ENCODE measurements around the gene LAPTM5. TPM values are rescaled to one million over a fixed set of nuclear protein-coding genes. Genes with fewer than 3 reads are reported as not detected.
"Not testable (repeated sequence)": the region's sequence is repeated elsewhere in the genome, so short reads cannot be mapped to it uniquely, and the experiment has no call there.

Gene LAPTM5
- total RNA-seq, 4 donors from 2014 or later, result 2.3 to 14.8 (median 10.1) TPM

DNA sequence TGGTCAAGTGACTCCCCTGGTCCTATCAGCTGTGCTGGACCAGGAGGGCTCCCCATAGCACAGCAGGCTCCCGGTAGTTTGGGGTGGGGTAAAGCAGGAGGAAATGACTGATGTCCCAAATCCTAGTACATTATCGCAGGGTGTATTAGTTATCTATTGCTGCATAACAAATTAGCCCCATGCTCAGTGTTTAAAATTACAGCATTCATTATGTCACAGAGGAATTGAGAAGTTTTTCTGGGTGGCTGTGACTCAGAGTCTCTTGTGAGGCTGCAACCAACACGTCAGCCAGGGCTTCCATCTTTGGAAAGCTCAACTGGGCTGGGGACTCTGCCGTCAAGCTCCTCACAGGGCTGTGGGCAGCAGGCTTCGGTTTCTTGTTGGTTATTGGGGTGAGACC is 34.3 kb upstream of the LAPTM5 start:
- TF ChIP-seq, protein P1, sequence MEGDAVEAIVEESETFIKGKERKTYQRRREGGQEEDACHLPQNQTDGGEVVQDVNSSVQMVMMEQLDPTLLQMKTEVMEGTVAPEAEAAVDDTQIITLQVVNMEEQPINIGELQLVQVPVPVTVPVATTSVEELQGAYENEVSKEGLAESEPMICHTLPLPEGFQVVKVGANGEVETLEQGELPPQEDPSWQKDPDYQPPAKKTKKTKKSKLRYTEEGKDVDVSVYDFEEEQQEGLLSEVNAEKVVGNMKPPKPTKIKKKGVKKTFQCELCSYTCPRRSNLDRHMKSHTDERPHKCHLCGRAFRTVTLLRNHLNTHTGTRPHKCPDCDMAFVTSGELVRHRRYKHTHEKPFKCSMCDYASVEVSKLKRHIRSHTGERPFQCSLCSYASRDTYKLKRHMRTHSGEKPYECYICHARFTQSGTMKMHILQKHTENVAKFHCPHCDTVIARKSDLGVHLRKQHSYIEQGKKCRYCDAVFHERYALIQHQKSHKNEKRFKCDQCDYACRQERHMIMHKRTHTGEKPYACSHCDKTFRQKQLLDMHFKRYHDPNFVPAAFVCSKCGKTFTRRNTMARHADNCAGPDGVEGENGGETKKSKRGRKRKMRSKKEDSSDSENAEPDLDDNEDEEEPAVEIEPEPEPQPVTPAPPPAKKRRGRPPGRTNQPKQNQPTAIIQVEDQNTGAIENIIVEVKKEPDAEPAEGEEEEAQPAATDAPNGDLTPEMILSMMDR (IDR thresholded peaks at IDR 0.05 in 4 of 5, conservative IDR thresholded peaks at IDR 0.05 in 1 of 5), result no peak
- no peak for TF ChIP-seq POLR2A (IDR thresholded peaks at IDR 0.05)
- H3K36me3 ChIP-seq, result no peaks in the 10 kb centered on the region
- intact Hi-C loops (cut with DNase I; ENCODE audit: low total_unique reads), result no loop called here

GRCh38 chr1:30790850-30791778 is 33.5 kb upstream of the LAPTM5 start:
- H3K36me3 ChIP-seq, result no peaks in the 10 kb centered on the region
- DNase-seq (no peak), ATAC-seq (no peak)
- peaks cover 0 to 28% of the 10 kb centered on the region in 2 donors for H3K4me1 ChIP-seq
- H3K27me3 ChIP-seq, result no peaks in the 10 kb centered on the region
- in situ Hi-C loops (cut with MboI; ENCODE audit: low sequenced_read_pairs in 4 of 4) (no loop called here), intact Hi-C loops (cut with DNase I; ENCODE audit: low total_unique reads) (no loop called here)
- no peak overlapping the region for H3K27ac ChIP-seq
- no peaks in the 10 kb centered on the region for H3K9me3 ChIP-seq
- no peak overlapping the region for H3K4me3 ChIP-seq
- TF ChIP-seq, protein P1 (IDR thresholded peaks at IDR 0.05 in 4 of 5, conservative IDR thresholded peaks at IDR 0.05 in 1 of 5), result no peak
- no peak for TF ChIP-seq POLR2A (IDR thresholded peaks at IDR 0.05)

More for the DNA sequence above, 34.3 kb upstream of the LAPTM5 start:
- no peaks in the 10 kb centered on the region for H3K9me3 ChIP-seq
- ATAC-seq (no peak), DNase-seq (no peak)
- no peaks in the 10 kb centered on the region for H3K27me3 ChIP-seq
- H3K27ac ChIP-seq, result no peak overlapping the region
- in situ Hi-C loops (cut with MboI; ENCODE audit: low sequenced_read_pairs in 4 of 4), result no loop called here
- H3K4me1 ChIP-seq, result peaks cover 0 to 22% of the 10 kb centered on the region in 2 donors
- H3K4me3 ChIP-seq, result no peak overlapping the region

GRCh38 chr1:30790256-30790525 is 32.6 kb upstream of the LAPTM5 start:
- H3K27ac ChIP-seq; H3K9me3 ChIP-seq; H3K27me3 ChIP-seq; DNase-seq; H3K4me3 ChIP-seq; intact Hi-C loops (cut with DNase I; ENCODE audit: low total_unique reads); H3K36me3 ChIP-seq; ATAC-seq; in situ Hi-C loops (cut with MboI; ENCODE audit: low sequenced_read_pairs in 4 of 4): not testable (repeated sequence)
- H3K4me1 ChIP-seq, result peaks cover 0 to 28% of the 10 kb centered on the region in 2 donors

DNA sequence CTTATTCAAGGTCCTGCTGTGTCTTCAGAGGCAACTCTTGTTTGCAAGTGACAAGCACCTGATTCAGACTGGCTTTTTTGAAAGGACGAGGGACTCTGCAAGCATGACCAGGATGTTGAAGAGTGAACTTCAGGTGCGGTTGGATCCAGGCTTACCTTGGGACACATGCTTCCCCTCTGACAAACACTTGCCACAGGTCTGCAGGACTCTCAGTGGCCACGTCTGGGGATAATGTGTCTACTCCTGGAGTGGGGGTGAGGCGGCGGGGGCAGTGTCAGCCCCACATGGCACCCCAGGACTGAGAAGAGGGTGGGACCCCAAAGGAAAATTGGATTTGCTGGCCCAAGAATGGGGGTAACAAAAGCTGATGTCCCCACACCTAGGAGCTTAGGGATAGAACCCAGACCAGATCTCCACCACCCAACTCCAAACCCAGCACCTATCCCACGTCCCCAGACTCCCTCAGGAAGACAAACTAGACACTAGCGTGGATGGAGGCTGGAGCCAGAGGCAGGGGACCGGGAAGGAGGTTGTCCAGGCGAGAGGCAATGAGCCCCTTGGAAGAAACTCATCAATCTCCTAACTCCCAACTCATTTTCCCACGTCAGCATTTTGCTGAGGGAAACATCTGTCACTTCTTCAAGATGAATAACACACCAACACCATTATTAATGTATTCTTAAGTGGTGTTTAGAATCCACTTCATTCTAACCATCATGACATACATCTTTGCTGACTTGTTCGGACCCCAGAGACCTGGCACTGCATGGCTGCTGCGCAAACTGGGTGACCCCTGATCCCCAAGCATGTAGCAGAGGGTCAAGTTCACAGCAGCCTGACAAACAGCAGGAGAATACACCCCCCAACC is 32.0 kb upstream of the LAPTM5 start:
- Histone ChIP-seq H3K27ac (no peak overlapping the region), H3K36me3 (no peaks in the 10 kb centered on the region), H3K9me3 (no peaks in the 10 kb centered on the region), H3K27me3 (no peaks in the 10 kb centered on the region), H3K4me3 (no peak overlapping the region), H3K4me1 (peaks cover 0 to 28% of the 10 kb centered on the region in 2 donors)
- ATAC-seq (no peak), DNase-seq (no peak)
- in situ Hi-C loops (cut with MboI; ENCODE audit: low sequenced_read_pairs in 4 of 4) (no loop called here), intact Hi-C loops (cut with DNase I; ENCODE audit: low total_unique reads) (no loop called here)
- no peak for TF ChIP-seq POLR2A (IDR thresholded peaks at IDR 0.05)
- TF ChIP-seq, protein P1 (IDR thresholded peaks at IDR 0.05 in 4 of 5, conservative IDR thresholded peaks at IDR 0.05 in 1 of 5), result no peak

All from gastrocnemius medialis (tissue), 4 donors.